Measurements from ENCODE around the gene TSPAN32.

TSPAN32 gene

GRCh38 chr11:2304506-2305139 is 2.8 kb downstream of the TSPAN32 start:
- no peak for DNase-seq

- peak; percentile 55 for DNase-seq
Measured at GRCh38 chr11:2305140-2305778, 3.4 kb downstream of the TSPAN32 start.

DNA sequence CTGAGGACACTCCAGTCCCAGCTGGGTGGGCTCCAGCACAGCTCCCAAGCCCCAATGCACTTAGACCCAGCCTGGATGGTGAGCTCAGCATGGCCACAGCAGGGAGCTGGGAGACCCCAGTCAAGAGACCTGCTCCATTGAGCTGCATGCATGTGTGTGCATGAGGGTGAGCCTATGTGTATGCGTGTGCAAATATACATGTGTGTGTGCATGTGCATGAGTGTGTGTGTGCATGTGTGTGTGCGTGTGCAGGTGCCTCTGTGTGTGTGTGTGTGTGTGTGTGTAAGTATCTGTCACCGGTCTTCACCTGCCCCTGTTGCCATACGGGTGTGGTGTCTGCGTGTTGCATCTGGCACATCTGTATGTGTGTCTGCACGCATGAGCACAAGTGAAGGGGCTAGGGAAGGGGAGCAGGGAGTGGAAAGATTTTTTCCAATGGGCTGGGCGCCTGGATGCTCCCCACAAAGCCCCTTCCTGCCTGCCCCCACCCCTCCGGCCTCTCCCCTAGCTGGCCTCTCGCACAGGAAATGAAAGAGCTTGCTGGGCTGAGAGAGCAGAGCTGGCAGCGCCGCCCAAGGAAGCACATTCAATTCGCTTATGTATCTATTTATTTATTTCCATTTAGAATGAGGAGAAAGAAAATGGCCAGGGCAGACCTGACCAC is 4.1 kb downstream of the TSPAN32 start:
- DNase-seq = no peak

GRCh38 chr11:2306452-2306823 is 4.6 kb downstream of the TSPAN32 start:
- no peak for DNase-seq

GRCh38 chr11:2306877-2307500 is 5.2 kb downstream of the TSPAN32 start:
- no peak for DNase-seq

DNA sequence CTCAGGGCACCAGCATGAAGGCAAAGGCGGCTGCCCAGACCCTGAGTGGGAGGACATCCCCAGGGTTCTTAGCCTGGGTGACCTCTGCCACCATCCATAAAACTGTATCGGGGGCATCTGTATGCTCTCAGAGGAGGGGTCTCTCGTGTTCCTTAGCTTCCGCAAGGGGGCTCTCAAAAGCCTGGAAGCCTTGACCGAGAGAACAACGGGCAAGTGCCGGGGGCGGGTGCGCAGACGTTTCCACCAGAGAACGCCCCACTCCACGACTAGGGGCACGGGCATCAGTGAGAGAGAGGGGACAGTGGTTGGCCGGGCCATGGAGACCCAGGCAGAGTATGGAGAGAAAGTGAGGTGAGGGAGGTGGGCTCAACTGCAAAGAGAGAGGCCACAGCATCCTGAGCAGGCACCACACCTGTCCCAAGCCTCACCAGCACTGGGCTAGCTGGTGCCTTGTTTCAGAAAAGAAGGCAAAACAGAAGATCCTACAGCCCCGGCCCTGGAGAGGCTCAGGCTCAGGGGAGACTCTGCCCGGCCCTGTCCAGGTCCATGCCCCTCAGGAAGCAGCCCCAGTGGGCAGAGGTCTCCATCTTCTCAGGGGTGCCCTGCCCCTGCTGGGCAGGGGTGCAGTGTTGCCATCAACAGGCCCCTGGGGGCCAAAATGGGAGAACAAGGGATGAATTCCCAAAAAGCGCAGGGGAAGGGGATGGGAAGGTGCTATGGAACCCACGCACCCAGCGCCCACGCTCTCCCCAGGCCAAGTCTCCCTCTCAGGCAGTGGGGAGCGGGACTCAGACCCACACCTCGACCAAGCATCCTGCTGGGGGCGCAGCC is 5.9 kb downstream of the TSPAN32 start:
- DNase-seq = no peak

DNA sequence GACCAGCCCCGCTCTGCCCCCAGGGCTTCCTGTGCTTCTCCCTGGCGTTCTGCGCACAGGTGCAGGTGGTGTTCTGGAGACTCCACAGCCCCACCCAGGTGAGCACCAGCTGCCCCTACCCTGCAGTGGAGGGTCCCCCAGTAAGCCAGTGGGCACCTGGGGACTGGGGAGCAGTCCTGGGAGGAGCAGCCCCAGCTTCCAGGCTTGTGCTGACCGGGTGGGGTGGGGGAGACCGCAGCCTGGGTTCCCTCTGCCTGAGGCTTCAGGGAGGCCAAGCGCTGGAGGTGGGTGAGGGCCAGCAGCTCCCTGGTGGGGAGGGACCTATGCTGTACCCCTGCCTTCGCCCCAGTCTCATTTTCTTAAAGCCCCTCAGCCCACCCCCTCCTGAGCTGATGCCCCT is 6.9 kb downstream of the TSPAN32 start:
- no peak for DNase-seq

- DNase-seq = no peak
Measured at GRCh38 chr11:2309251-2310072, 7.6 kb downstream of the TSPAN32 start.

- DNase-seq = no peak
Measured at GRCh38 chr11:2310073-2310785, 8.4 kb downstream of the TSPAN32 start.

DNA sequence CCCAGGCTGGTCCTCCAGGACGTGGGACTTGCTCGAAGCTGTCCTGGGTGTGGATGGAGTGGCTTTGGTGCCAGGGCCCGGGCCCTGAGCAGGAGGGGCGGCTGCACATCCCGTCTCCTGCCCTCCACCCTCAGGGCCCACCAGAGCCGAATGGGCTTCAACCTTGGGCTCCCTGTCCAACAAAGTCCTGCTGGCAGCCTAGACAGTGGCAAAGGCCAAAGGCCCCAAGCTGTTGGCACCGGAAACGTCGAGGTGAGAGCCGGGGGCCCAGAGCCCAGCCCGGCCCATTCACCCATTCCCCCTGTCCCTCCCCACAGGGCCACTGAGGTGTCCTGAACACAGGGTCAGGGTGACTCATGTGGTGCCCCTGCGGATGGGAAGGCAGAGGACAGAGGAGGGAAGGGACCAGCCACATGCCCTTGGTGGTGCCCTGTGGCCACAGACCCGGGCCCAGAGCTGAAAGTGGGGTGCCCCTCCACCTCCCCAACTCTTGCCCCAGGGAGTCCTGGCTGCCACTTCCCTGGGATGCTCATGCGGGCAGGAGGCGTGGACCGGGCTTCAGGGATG is 9.1 kb downstream of the TSPAN32 start:
- DNase-seq = no peak

- DNase-seq = no peak
Measured at GRCh38 chr11:2311353-2312133, 9.7 kb downstream of the TSPAN32 start.

GRCh38 chr11:2312232-2313042 is 10.6 kb downstream of the TSPAN32 start:
- no peak for DNase-seq

DNA sequence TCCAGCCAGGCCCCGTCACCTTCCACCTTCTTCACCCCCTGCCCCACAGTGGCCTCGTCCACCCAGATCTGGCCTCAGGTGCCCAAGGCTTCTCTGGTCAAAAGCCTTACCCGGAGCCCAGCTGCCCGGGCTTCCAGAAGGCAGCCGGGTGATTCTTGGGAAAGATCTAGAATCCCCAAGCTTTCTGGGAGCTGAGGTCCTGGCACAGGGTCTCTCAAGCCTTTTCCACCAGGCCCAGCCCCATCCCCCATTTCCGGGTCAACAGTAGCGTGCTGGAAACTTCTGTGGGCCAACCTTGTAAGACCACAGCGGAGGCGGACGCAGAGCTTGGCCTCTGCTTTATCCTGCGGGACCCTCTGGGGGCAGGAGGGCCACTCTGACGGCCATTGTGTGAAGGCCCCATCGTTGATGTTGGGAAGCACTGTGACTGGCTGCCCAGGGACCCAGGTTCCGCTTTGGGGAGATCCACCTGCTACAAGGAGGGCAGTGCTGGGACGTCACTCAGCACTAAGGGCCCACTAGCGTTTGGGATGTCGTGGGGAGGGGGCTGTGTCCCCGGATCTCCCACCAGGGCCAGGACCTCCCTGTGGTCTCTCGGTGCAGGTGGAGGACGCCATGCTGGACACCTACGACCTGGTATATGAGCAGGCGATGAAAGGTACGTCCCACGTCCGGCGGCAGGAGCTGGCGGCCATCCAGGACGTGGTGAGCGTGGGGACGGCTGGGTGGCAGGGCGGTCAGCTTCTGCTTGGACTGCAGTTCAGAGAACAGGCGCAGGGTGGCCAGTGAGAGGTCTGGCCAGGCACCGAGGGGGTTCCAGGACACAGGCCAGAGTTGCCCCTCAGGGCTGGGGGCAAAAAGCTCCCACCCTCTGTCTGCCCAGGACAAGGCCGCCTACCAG is 11.5 kb downstream of the TSPAN32 start:
- DNase-seq = no peak

- DNase-seq = no peak
Measured at GRCh38 chr11:2314136-2314524, 12.3 kb downstream of the TSPAN32 start.

DNA sequence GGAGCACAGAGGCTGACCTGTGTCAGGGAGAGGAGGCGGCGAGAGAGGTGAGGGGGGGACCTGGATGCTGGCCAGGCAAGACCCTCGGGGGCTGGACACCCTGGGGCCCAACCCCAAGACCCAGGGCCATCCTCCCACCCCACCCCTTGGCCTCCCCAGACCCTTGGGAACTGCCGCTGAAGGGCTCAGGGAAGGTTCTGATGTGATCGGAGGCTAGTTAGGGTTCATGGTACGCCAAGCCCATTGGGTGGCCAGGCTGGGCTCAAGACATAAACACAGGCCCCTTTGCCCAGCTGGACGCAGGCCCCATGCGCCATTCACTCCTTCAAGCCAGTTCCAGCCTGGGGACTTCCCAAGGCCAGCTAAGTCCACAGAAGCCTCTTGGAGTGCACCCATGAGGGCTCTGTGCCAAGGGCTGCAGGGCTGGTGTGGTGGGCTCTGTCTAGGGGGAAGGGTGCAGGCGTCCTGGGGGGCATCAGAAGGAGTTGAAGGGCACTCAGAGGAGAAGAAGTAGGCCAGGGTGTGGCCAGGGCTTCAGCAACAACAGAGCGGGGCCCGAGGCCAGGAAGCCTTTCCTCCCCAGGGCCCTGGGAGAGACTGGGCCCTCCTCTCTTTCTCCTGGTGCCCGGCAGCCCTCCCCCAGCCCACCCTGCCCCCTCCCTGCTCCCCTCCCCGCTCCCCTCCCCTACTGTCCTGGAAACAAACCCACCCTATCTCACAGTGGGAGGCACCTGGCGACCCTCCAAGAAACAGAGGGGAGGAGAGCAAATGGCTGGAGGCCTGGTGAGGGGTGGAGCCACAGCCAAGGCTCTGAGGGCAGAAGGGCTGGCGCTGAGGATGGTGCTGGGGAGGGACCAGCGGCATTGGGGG is 12.9 kb downstream of the TSPAN32 start:
- peak; percentile 67 for DNase-seq

GRCh38 chr11:2315395-2316168 is 13.8 kb downstream of the TSPAN32 start:
- DNase-seq = no peak
